Omental fat pad (tissue), 4 donors: ENCODE measurements around the gene ADGRB2. TPM values are rescaled to one million over a fixed set of nuclear protein-coding genes. Genes with fewer than 3 reads are reported as not detected.

ENCODE experiments used
- ATAC-seq: fragments of 150-250 bp; one replicate; pipeline ENCODE4 v1.9.1; 2016; ENCODE audit warnings: mild to moderate bottlenecking, moderate library complexity; ENCODE audit not compliant: low FRiP score
- DNase-seq: peaks from one replicate; pipeline ENCODE4 v3.0.0-alpha.2; 2019; ENCODE audit warnings: low spot score
- total RNA-seq, 4 donors: library from RNA; depleted of rRNA; stranded (reverse); fragments of >200 nt; gene quantifications; one replicate each; pipeline ENCODE4 v1.1.0, GENCODE V29; 2016
- TF ChIP-seq, protein P1 (sequence below), 3 donors: fragments of 450-650 bp; IDR thresholded peaks; one replicate each; pipeline ENCODE4 v1.5.1; 2016 to 2017; ENCODE audit warnings: antibody characterized with exemption in 3 of 3, mild to moderate bottlenecking in 3 of 3, moderate library complexity in 2 of 3

The ADGRB2 gene, protein sequence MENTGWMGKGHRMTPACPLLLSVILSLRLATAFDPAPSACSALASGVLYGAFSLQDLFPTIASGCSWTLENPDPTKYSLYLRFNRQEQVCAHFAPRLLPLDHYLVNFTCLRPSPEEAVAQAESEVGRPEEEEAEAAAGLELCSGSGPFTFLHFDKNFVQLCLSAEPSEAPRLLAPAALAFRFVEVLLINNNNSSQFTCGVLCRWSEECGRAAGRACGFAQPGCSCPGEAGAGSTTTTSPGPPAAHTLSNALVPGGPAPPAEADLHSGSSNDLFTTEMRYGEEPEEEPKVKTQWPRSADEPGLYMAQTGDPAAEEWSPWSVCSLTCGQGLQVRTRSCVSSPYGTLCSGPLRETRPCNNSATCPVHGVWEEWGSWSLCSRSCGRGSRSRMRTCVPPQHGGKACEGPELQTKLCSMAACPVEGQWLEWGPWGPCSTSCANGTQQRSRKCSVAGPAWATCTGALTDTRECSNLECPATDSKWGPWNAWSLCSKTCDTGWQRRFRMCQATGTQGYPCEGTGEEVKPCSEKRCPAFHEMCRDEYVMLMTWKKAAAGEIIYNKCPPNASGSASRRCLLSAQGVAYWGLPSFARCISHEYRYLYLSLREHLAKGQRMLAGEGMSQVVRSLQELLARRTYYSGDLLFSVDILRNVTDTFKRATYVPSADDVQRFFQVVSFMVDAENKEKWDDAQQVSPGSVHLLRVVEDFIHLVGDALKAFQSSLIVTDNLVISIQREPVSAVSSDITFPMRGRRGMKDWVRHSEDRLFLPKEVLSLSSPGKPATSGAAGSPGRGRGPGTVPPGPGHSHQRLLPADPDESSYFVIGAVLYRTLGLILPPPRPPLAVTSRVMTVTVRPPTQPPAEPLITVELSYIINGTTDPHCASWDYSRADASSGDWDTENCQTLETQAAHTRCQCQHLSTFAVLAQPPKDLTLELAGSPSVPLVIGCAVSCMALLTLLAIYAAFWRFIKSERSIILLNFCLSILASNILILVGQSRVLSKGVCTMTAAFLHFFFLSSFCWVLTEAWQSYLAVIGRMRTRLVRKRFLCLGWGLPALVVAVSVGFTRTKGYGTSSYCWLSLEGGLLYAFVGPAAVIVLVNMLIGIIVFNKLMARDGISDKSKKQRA (N-terminal part only)
- total RNA-seq, result 1 to 10 TPM in 3 of 4 donors, under 1 TPM in 1; 0.79 to 7.5 (median 3.3) TPM

DNA sequence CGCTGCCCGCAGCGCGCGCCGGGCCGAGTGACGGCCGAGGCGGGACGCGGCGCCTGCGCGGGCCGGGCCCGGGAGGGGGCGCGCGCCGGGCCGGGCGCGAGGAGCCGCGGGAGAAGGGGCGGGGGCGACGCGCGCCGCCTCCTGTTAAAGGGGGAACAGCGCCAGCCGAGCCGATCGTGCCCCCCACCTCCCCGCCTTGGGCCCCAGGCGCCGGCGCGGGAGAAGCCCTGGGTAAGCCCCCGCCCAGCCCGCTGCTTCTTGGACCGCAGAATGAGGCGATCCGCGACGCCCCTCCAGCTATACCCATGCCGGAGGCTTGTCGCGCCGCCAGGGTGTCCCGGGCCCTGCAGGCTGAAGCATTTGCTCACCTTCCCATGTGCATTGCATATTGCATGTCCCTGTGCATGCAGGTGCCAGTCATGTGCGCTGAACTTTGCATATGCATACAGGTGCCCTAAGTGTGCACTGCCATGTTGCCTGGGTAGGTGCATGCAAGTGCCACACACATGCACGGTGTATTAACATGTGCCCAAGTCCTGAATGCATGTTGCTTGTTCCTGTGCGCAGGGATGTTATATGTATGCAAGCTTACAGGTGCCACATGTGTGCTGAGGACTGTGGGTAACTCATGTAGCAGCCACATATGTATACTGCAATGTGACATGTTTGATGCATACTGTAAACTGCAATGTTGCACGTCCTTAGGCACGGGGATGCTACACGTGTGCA, at the start of gene ADGRB2:
ADGRB2 (minus strand) TSS at position 29 of the 729 bp plus-strand sequence. CDS start 7,119 bp downstream, outside the sequence.
- DNase-seq (no peak), ATAC-seq (no peak)
- TF ChIP-seq, protein P1, sequence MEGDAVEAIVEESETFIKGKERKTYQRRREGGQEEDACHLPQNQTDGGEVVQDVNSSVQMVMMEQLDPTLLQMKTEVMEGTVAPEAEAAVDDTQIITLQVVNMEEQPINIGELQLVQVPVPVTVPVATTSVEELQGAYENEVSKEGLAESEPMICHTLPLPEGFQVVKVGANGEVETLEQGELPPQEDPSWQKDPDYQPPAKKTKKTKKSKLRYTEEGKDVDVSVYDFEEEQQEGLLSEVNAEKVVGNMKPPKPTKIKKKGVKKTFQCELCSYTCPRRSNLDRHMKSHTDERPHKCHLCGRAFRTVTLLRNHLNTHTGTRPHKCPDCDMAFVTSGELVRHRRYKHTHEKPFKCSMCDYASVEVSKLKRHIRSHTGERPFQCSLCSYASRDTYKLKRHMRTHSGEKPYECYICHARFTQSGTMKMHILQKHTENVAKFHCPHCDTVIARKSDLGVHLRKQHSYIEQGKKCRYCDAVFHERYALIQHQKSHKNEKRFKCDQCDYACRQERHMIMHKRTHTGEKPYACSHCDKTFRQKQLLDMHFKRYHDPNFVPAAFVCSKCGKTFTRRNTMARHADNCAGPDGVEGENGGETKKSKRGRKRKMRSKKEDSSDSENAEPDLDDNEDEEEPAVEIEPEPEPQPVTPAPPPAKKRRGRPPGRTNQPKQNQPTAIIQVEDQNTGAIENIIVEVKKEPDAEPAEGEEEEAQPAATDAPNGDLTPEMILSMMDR (IDR thresholded peaks at IDR 0.05), result no peak

DNA sequence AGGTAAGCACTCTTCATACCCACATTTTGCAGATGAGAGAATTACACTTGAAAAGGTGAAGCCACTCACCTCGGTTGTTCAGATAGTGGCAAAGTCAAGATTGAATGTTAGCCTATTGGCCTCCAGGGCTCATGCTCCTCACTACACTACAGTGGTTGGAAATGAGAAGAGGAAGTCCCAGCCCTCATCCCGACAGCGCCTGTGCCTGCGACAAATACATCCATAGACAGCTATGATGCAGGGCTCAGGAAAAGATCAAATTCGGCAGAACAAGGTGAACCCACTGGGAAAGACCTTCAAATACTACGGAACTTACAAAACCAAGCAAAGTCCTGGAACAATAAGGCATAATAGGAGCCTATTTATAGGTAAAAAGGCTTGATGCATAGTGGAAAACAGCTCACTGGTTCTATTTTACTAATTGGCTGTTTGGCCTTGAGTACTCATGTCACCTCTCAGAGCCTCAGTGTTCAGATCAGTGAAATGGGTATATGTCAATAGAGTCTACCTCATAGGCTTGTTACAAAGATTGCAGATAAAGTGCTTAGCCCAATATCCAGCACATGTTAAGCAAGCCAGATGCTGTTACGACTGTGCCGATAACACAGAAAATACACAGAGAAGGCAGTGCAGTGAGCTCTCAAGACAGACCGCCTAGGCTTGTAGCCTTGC, 48.2 kb upstream of the ADGRB2 start:
- ATAC-seq (no peak), DNase-seq (no peak)
- TF ChIP-seq, protein P1 (IDR thresholded peaks at IDR 0.05), result no peak

DNA sequence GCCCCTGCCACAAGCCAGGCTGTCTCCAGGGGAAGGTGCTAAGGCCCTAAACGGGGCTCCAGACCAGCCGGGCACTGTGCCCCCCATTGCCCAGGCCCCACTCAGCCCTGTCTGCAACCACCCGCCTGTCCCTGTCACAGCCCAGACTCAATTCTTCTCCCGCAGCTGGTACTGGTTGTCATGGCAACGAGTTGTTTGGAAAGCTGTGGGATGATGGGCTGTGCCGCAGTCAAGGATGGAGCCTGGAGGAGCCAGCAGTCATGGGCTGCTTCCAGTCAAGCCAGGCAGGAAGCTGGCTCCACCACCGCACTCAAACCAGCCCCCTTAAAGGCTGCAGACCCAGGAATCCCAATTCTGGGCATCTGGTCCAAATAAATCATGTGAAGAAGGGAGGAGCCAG, 47.5 kb upstream of the ADGRB2 start:
- TF ChIP-seq, protein P1 (IDR thresholded peaks at IDR 0.05), result no peak
- DNase-seq (no peak), ATAC-seq (peak; percentile 29)

DNA sequence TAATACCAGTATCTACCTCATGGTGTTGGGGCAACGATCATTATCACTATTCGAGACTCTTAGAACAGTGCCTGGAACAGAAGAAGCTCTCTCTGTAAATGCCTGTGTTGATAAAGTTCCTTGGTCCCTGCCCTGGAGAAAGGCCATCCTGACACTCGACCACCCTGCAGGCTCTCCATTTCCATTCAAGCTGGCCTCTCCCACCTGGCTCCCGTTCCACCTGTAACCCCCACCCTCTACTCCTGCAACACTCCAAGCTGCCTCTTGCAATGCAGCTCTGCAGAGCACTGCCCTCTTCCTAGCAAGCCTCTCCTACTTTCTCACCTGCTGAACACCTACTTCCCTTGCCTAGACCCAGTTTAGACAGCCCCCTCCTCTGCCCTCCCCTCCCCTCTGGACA, 45.6 kb upstream of the ADGRB2 start:
- TF ChIP-seq, protein P1 (IDR thresholded peaks at IDR 0.05), result no peak
- ATAC-seq (no peak), DNase-seq (no peak)

DNA sequence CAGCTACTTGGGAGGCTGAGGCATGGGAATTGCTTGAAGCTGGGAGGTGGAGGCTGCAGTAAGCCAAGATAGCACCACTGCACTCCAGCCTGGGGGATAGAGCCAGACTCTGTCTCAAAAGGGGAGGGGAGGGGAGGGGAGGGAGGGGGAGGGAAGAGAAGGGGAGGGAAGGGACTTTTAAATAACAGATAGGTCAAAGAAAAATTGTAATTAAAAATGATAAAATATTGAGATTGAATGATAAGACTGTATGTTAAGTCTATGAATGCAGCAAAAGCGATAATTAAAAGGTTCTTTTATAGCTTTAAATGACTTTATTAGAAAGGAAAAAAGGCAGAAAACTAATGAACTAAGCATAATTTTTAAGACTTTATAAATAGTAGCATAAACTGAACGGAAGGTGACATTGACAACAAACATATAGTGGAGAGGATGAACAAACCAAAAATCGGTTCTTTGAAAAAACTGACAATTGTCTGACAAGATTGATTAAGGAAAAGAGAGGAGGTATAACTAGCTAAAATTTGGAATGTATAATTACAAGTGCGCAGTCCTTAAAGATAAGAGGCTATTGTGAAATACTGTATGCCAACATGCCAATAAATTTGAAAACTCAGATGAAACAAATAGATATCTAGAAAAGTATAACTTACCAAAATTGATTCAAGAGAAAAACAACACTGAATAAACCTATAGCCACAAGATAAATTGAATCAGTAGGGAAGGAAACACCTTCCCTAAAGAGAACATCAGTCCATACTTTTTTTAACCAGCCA, 43.3 kb upstream of the ADGRB2 start:
- ATAC-seq (no peak), DNase-seq (no peak)
- TF ChIP-seq, protein P1 (IDR thresholded peaks at IDR 0.05), result no peak
